ENCODE data around the gene AOC1.

Gene AOC1

GRCh38 chr7:150871601-150872000, 19.3 kb downstream of the AOC1 start:
- Histone ChIP-seq H3K4me3 (ENCODE audit: low read depth, low read length) (no peak overlapping the region), H3K27me3 (ENCODE audit: control insufficient read depth, insufficient read depth, low read length) (no peaks in the 10 kb centered on the region), H3K9ac (no peak overlapping the region), H2AFZ (no peak overlapping the region), H3K9me3 (ENCODE audit: control insufficient read depth, low read length) (no peaks in the 10 kb centered on the region), H3K36me3 (ENCODE audit: control insufficient read depth, insufficient read depth, low read length) (no peaks in the 10 kb centered on the region), H3K79me2 (no peaks in the 10 kb centered on the region), H3K4me2 (ENCODE audit: low read length) (no peak overlapping the region), H3K4me1 (no peaks in the 10 kb centered on the region), H3K27ac (no peak overlapping the region)
- TF ChIP-seq CTCF (IDR thresholded peaks at IDR 0.05) = no peak

- Histone ChIP-seq H3K79me2 (no peaks in the 10 kb centered on the region), H3K9ac (no peak overlapping the region), H3K27me3 (ENCODE audit: control insufficient read depth, insufficient read depth, low read length) (no peaks in the 10 kb centered on the region), H3K27ac (no peak overlapping the region), H3K4me1 (no peaks in the 10 kb centered on the region), H3K4me2 (ENCODE audit: low read length) (no peak overlapping the region), H2AFZ (no peak overlapping the region), H3K9me3 (ENCODE audit: control insufficient read depth, low read length) (no peaks in the 10 kb centered on the region), H3K36me3 (ENCODE audit: control insufficient read depth, insufficient read depth, low read length) (no peaks in the 10 kb centered on the region), H3K4me3 (ENCODE audit: low read depth, low read length) (no peak overlapping the region)
- no peak for TF ChIP-seq CTCF (IDR thresholded peaks at IDR 0.05)
Observed at GRCh38 chr7:150874401-150875198, 22.3 kb downstream of the AOC1 start.

- H3K27ac ChIP-seq = no peak overlapping the region
- H3K4me3 ChIP-seq (ENCODE audit: low read depth, low read length) = no peak overlapping the region
- H3K79me2 ChIP-seq = no peaks in the 10 kb centered on the region
- no peak for TF ChIP-seq CTCF (IDR thresholded peaks at IDR 0.05)
- H2AFZ ChIP-seq = no peak overlapping the region
- no peak overlapping the region for H3K9ac ChIP-seq
- no peaks in the 10 kb centered on the region for H3K36me3 ChIP-seq (ENCODE audit: control insufficient read depth, insufficient read depth, low read length)
- H3K4me2 ChIP-seq (ENCODE audit: low read length) = no peak overlapping the region
- no peaks in the 10 kb centered on the region for H3K27me3 ChIP-seq (ENCODE audit: control insufficient read depth, insufficient read depth, low read length)
- no peaks in the 10 kb centered on the region for H3K4me1 ChIP-seq
- H3K9me3 ChIP-seq (ENCODE audit: control insufficient read depth, low read length) = no peaks in the 10 kb centered on the region
Observed at GRCh38 chr7:150875791-150876190, 23.5 kb downstream of the AOC1 start.

GRCh38 chr7:150876817-150877526, 24.7 kb downstream of the AOC1 start:
- TF ChIP-seq CTCF (IDR thresholded peaks at IDR 0.05) = peak; percentile 53
- Histone ChIP-seq H3K4me3 (ENCODE audit: low read depth, low read length) (no peak overlapping the region), H3K4me2 (ENCODE audit: low read length) (no peak overlapping the region), H3K36me3 (ENCODE audit: control insufficient read depth, insufficient read depth, low read length) (no peaks in the 10 kb centered on the region), H3K9ac (no peak overlapping the region), H3K9me3 (ENCODE audit: control insufficient read depth, low read length) (no peaks in the 10 kb centered on the region), H3K4me1 (no peaks in the 10 kb centered on the region), H3K79me2 (no peaks in the 10 kb centered on the region), H3K27ac (no peak overlapping the region), H3K27me3 (ENCODE audit: control insufficient read depth, insufficient read depth, low read length) (no peaks in the 10 kb centered on the region), H2AFZ (peak overlapping the region; percentile 56)
